H1 (cell line): ENCODE results near the gene IGFBP4. TPM values are rescaled to one million over a fixed set of nuclear protein-coding genes. Genes with fewer than 3 reads are reported as not detected.

ENCODE experiments used
- ASH2L ChIP-seq: fragments of 200-600, 300-600 bp; sonication (generic); IDR thresholded peaks from one replicate; pipeline ENCODE4 v1.7.1; 2017; ENCODE audit warnings: low read length
- CTBP2 ChIP-seq: IDR thresholded peaks from 2 replicates; pipeline ENCODE4 v1.7.0; 2011; ENCODE audit warnings: borderline replicate concordance, mild to moderate bottlenecking, moderate library complexity, mixed read lengths, low read length; ENCODE audit not compliant: insufficient read depth, insufficient read length
- EGR1 ChIP-seq: IDR thresholded peaks from 2 replicates; pipeline ENCODE4 v1.6.1; 2011; ENCODE audit warnings: low read depth, low read length, borderline replicate concordance
- FOSL1 ChIP-seq: IDR thresholded peaks from 2 replicates; pipeline ENCODE4 v1.6.1; 2011; ENCODE audit warnings: mild to moderate bottlenecking, low read depth, low read length, moderate library complexity; ENCODE audit not compliant: insufficient read depth
- HDAC2 ChIP-seq, 2 experiments: fragments of 300-600 bp in 1 of 2; sonication (generic) in 1 of 2; IDR thresholded peaks; 2 replicates each; pipeline ENCODE4 v1.6.1; 2011 to 2012; ENCODE audit warnings: low read depth in 2 of 2, low read length in 2 of 2, mild to moderate bottlenecking in 2 of 2, moderate library complexity in 2 of 2, borderline replicate concordance in 1 of 2, inconsistent platforms in 1 of 2
- HDAC6 ChIP-seq: IDR thresholded peaks from one replicate; pipeline ENCODE4 v1.7.1; 2012; ENCODE audit warnings: low read depth, mild to moderate bottlenecking, inconsistent platforms, low read length, moderate library complexity
- KDM4A ChIP-seq: IDR thresholded peaks from one replicate; pipeline ENCODE4 v1.7.1; 2012; ENCODE audit warnings: low read depth, mild to moderate bottlenecking, moderate library complexity, low read length, inconsistent platforms; ENCODE audit not compliant: severe bottlenecking
- PHF8 ChIP-seq: fragments of 200-600 bp; sonication (generic); conservative IDR thresholded peaks from 2 replicates; pipeline ENCODE4 v1.7.1; 2012; ENCODE audit warnings: low read depth, mild to moderate bottlenecking, inconsistent platforms, low read length, moderate library complexity
- POLR2AphosphoS5 ChIP-seq: IDR thresholded peaks from 2 replicates; pipeline ENCODE4 v1.6.1; 2011; ENCODE audit warnings: low read depth, low read length
- RBBP5 ChIP-seq: IDR thresholded peaks from 2 replicates; pipeline ENCODE4 v1.7.1; 2012; ENCODE audit warnings: low read depth, mild to moderate bottlenecking, inconsistent platforms, low read length, moderate library complexity, borderline replicate concordance
- RNF2 ChIP-seq: fragments of 200-900, 300-1000 bp; sonication (generic); IDR thresholded peaks from 2 replicates; pipeline ENCODE4 v1.7.1; 2016; ENCODE audit warnings: borderline replicate concordance, low read depth, mild to moderate bottlenecking, antibody characterized with exemption, low read length; ENCODE audit not compliant: poor library complexity, severe bottlenecking; ENCODE audit errors: missing control alignments
- RXRA ChIP-seq: IDR thresholded peaks from 2 replicates; pipeline ENCODE4 v1.6.1; 2011; ENCODE audit warnings: low read depth, mild to moderate bottlenecking, low read length, moderate library complexity; ENCODE audit not compliant: insufficient read depth
- SP2 ChIP-seq: IDR thresholded peaks from 2 replicates; pipeline ENCODE4 v1.6.1; 2012; ENCODE audit warnings: mild to moderate bottlenecking, low read length, inconsistent platforms
- SP4 ChIP-seq: IDR thresholded peaks from 2 replicates; pipeline ENCODE4 v1.6.1; 2012; ENCODE audit warnings: low read length, inconsistent platforms
- SRF ChIP-seq: IDR thresholded peaks from 2 replicates; pipeline ENCODE4 v1.6.1; 2011; ENCODE audit warnings: mild to moderate bottlenecking, low read depth, low read length, moderate library complexity
- SUZ12 ChIP-seq: fragments of 200-600 bp; sonication (generic); IDR thresholded peaks from 2 replicates; pipeline ENCODE4 v1.6.1; 2012; ENCODE audit warnings: mild to moderate bottlenecking, inconsistent platforms, low read length, moderate library complexity, mixed read lengths
- TCF12 ChIP-seq: IDR thresholded peaks from 2 replicates; pipeline ENCODE4 v1.6.1; 2011; ENCODE audit warnings: low read depth, mild to moderate bottlenecking, low read length
- TEAD4 ChIP-seq: IDR thresholded peaks from 2 replicates; pipeline ENCODE4 v1.6.1; 2012; ENCODE audit warnings: low read depth, low read length, inconsistent platforms, mixed read lengths
- ZNF274 ChIP-seq: IDR thresholded peaks from 2 replicates; pipeline ENCODE4 v1.7.0; 2012; ENCODE audit warnings: low read length, borderline replicate concordance; ENCODE audit errors: extremely low read depth
- polyA plus RNA-seq, 7 experiments: library from polyadenylated mRNA; depleted of rRNA in 3 of 7; stranded (reverse) in 5 of 7; unstranded in 2 of 7; fragments of >200 nt in 5 of 7; fragments of 200-250 nt in 2 of 7; gene quantifications; 1 replicate in 5 of 7; 2 replicates in 1 of 7; 4 replicates in 1 of 7; pipeline versions ENCODE4 v1.2.1 to v1.2.3, GENCODE V29; 2011 to 2013; ENCODE audit warnings: missing spikeins in 2 of 7, mixed read lengths in 2 of 7
- total RNA-seq: library from RNA; stranded (reverse); fragmentation: NEBNext Ultra II Directional; extraction: Animal tissue kit (Norgen Biotek cat#: 25700); gene quantifications from 2 replicates; pipeline ENCODE4 v1.2.1, GENCODE V29; 2021
- TF ChIP-seq, protein P1 (sequence below): IDR thresholded peaks from 2 replicates; pipeline ENCODE4 v1.6.1; 2012; ENCODE audit warnings: inconsistent platforms
- TF ChIP-seq, protein P2 (sequence below): IDR thresholded peaks from 2 replicates; pipeline ENCODE4 v1.6.1; 2011; ENCODE audit warnings: low read length, improper control_type of control experiment
- TF ChIP-seq, protein P3 (sequence below): IDR thresholded peaks from 2 replicates; pipeline ENCODE4 v1.6.1; 2011; ENCODE audit warnings: low read depth, mild to moderate bottlenecking, low read length; ENCODE audit not compliant: insufficient read depth

IGFBP4 gene
- total and polyA plus RNA-seq, 2 of the 8 experiments (the other 6 are each of a cell fraction or from before 2014, with no cell fraction given), result 85.5 to 105 TPM

DNA sequence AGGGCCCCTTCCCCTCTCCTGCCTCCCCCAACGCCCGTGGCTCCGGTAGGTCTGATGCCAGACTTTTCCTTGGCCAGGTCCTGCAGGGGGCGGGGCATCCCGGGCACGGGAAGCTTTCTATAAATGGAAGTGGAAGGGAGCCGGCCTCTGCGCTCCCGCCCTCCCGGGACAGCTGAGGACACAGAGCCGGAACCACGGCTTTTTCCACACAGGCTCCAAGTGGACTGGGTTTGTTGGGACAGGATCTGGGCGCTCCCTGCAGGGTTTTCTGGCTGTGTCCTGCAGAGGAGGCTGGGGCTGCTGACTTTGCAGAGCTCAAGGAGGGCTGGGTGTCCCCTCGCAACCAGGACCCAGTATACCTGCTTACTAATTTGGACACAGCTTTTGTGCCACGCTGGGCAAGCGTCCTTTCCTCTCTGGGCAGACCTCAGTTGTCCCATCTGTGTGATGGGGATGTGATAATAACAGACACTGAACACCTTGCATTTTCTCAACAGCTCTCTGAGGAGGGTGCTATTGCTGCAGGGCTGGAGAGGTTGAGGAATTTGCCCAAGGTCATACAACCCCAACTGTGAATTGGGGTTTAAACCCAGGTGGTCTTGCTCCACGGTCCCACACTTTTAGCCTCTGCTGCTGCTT is 56.4 kb downstream of the IGFBP4 start (continued):
- TF ChIP-seq RBBP5 (no peak), ASH2L (no peak), FOSL1 (no peak), POLR2AphosphoS5 (no peak), SUZ12 (no peak), SP4 (no peak), TCF12 (no peak), HDAC6 (no peak), RXRA (no peak), ZNF274 (no peak), TEAD4 (no peak), HDAC2 (IDR thresholded peaks at IDR 0.05; ENCODE audit: borderline replicate concordance in 1 of 2, low read depth in 2 of 2, low read length in 2 of 2) (peak in 1 of 2 experiments; percentile 29; a peak in 1 of 4 replicates), SP2 (no peak), CTBP2 (no peak), SRF (peak; percentile 65), EGR1 (0 out of 2 replicates have a peak, but pooled peaks have one; percentile 16), PHF8 (no peak), KDM4A (no peak), RNF2 (no peak)
- TF ChIP-seq, protein P1, sequence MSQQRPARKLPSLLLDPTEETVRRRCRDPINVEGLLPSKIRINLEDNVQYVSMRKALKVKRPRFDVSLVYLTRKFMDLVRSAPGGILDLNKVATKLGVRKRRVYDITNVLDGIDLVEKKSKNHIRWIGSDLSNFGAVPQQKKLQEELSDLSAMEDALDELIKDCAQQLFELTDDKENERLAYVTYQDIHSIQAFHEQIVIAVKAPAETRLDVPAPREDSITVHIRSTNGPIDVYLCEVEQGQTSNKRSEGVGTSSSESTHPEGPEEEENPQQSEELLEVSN, result 0 out of 2 replicates have a peak, but pooled peaks have one; percentile 39
- TF ChIP-seq, protein P2, sequence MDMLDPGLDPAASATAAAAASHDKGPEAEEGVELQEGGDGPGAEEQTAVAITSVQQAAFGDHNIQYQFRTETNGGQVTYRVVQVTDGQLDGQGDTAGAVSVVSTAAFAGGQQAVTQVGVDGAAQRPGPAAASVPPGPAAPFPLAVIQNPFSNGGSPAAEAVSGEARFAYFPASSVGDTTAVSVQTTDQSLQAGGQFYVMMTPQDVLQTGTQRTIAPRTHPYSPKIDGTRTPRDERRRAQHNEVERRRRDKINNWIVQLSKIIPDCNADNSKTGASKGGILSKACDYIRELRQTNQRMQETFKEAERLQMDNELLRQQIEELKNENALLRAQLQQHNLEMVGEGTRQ, result no peak
- TF ChIP-seq, protein P3, sequence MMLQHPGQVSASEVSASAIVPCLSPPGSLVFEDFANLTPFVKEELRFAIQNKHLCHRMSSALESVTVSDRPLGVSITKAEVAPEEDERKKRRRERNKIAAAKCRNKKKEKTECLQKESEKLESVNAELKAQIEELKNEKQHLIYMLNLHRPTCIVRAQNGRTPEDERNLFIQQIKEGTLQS, result no peak
